WERI-Rb-1 (cell line): ENCODE results near the gene WEE1.

Source experiments
- DNase-seq: peaks from one replicate; pipeline ENCODE4 v3.0.0-alpha.2; 2020
- H3K27ac ChIP-seq: fragments of 250-450 bp; sonication (Bioruptor Pico); 2 replicates; pipeline ENCODE4 v1.5.1; 2020; ENCODE audit warnings: mild to moderate bottlenecking, moderate library complexity
- H3K27me3 ChIP-seq: fragments of 250-450 bp; sonication (Bioruptor Pico); 2 replicates; pipeline ENCODE4 v1.5.1; 2021; ENCODE audit warnings: mild to moderate bottlenecking, low read depth, moderate library complexity; ENCODE audit not compliant: insufficient read depth, severe bottlenecking
- H3K36me3 ChIP-seq: fragments of 250-450 bp; sonication (Bioruptor Pico); 2 replicates; pipeline ENCODE4 v1.5.1; 2020; ENCODE audit warnings: mild to moderate bottlenecking, moderate library complexity
- H3K4me3 ChIP-seq: 2 replicates; pipeline ENCODE4 v1.5.1; 2011; ENCODE audit warnings: low read depth, mild to moderate bottlenecking, control low read depth, low read length
- H3K9me3 ChIP-seq: fragments of 250-450 bp; sonication (Bioruptor Pico); 2 replicates; pipeline ENCODE4 v1.5.1; 2021; ENCODE audit warnings: mild to moderate bottlenecking, moderate library complexity; ENCODE audit not compliant: severe bottlenecking
- CTCF ChIP-seq: IDR thresholded peaks from 2 replicates; pipeline ENCODE4 v1.5.1; 2011; ENCODE audit warnings: low read depth, mild to moderate bottlenecking, control low read depth, inconsistent platforms, low read length

WEE1 gene

GRCh38 chr11:9571763-9572115 lies 1.7 kb upstream of the WEE1 start:
- H3K36me3 ChIP-seq: peaks cover 22% of the 10 kb centered on the region
- H3K4me3 ChIP-seq: peak overlapping the region; percentile 79
- H3K27me3 ChIP-seq: no peaks in the 10 kb centered on the region
- peak overlapping the region; percentile 99 for H3K27ac ChIP-seq
- no peak for TF ChIP-seq CTCF
- no peak for DNase-seq
- no peaks in the 10 kb centered on the region for H3K9me3 ChIP-seq

- no peak for DNase-seq
- H3K36me3 ChIP-seq: peaks cover 45% of the 10 kb centered on the region
Measured at GRCh38 chr11:9573775-9574621, 528 bp downstream of the WEE1 start.

GRCh38 chr11:9574622-9575259 lies 1.3 kb downstream of the WEE1 start:
- peak overlapping the region; percentile 99 for H3K27ac ChIP-seq
- no peaks in the 10 kb centered on the region for H3K27me3 ChIP-seq
- TF ChIP-seq CTCF: no peak
- H3K4me3 ChIP-seq: peak overlapping the region; percentile 79
- no peaks in the 10 kb centered on the region for H3K9me3 ChIP-seq
- no peak for DNase-seq
- H3K36me3 ChIP-seq: peaks cover 52% of the 10 kb centered on the region

More at GRCh38 chr11:9573775-9574621, 528 bp downstream of the WEE1 start:
- H3K4me3 ChIP-seq: peak overlapping the region; percentile 79
- peak overlapping the region; percentile 99 for H3K27ac ChIP-seq
- H3K9me3 ChIP-seq: no peaks in the 10 kb centered on the region
- TF ChIP-seq CTCF: no peak
- H3K27me3 ChIP-seq: no peaks in the 10 kb centered on the region

GRCh38 chr11:9575260-9576240 lies 2.1 kb downstream of the WEE1 start:
- no peaks in the 10 kb centered on the region for H3K9me3 ChIP-seq
- H3K27me3 ChIP-seq: no peaks in the 10 kb centered on the region
- peak overlapping the region; percentile 79 for H3K4me3 ChIP-seq
- H3K36me3 ChIP-seq: peaks cover 59% of the 10 kb centered on the region
- H3K27ac ChIP-seq: peak overlapping the region; percentile 99
- no peak for TF ChIP-seq CTCF
- DNase-seq: peak; percentile 70

GRCh38 chr11:9576701-9577381 lies 3.4 kb downstream of the WEE1 start:
- H3K36me3 ChIP-seq: peaks cover 72% of the 10 kb centered on the region
- H3K27ac ChIP-seq: no peak overlapping the region
- no peak for DNase-seq
- TF ChIP-seq CTCF: no peak
- no peaks in the 10 kb centered on the region for H3K9me3 ChIP-seq
- H3K4me3 ChIP-seq: peak overlapping the region; percentile 79; the same call in 1 of the 2 replicates
- H3K27me3 ChIP-seq: no peaks in the 10 kb centered on the region
